ENCODE results near the gene RCBTB2. TPM values are rescaled to one million over a fixed set of nuclear protein-coding genes. Genes with fewer than 3 reads are reported as not detected.

Gene RCBTB2
- total RNA-seq, 1 donor from 2014 or later, result 21.6 TPM

DNA sequence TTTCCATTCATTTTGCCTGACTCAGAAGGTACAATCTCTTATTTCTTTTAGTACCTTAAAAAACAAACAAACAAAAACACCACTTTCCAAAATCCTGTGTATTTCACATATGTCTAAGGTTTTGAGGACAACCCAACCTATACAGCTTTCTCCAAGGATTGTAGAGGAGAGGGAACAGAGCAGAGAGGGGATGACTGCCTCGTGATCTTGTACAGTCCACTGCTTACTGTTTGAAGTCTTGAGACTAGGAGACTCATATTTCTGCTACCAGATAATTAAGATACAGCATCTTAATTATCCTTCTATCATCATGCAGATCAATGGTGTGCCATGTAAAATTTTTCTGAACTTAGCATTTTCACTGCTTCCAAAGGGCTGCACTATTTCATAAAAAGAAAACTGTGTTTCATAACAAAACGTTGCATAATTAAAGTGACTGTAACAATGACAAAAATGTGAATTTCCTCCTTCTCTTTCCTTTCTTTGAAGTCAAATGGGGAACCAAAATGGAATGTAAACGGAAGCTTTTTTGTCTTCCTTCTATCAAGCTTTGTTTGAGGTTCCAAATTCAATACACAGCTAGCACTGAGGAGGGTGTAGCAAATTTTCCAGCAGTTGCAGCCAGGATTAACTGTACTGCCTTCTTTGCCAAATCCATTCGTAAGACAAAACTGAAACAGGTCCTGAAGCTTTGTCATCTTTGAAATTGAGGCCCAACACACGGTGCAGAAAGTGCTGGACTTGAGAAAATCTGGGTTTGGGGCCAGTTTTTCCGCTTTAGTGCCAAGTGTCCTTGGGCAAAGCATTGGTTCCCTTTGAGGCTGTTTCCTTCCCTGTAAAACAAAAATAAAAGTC is 34.9 kb upstream of the RCBTB2 start:
- peaks cover 4% of the 10 kb centered on the region for H3K9me3 Mint-ChIP-seq
- H3K27me3 Mint-ChIP-seq (ENCODE audit: low read depth), result no peaks in the 10 kb centered on the region
- no peak overlapping the region for H3K4me3 Mint-ChIP-seq
- H3K36me3 Mint-ChIP-seq, result no peaks in the 10 kb centered on the region
- peak overlapping the region; percentile 79 for H3K27ac Mint-ChIP-seq
- H3K4me1 Mint-ChIP-seq, result peaks cover 32% of the 10 kb centered on the region
- TF ChIP-seq CTCF (IDR thresholded peaks at IDR 0.05; ENCODE audit: unreplicated experiment), result no peak
- DNase-seq (ENCODE audit: low spot score in 2 of 2, unreplicated experiment in 2 of 2), result no peak

- Mint-ChIP-seq H3K4me3 (no peak overlapping the region), H3K4me1 (peaks cover 19% of the 10 kb centered on the region), H3K9me3 (peaks cover 4% of the 10 kb centered on the region), H3K27me3 (ENCODE audit: low read depth) (no peaks in the 10 kb centered on the region), H3K36me3 (no peaks in the 10 kb centered on the region), H3K27ac (no peak overlapping the region)
- no peak for DNase-seq (ENCODE audit: low spot score in 2 of 2, unreplicated experiment in 2 of 2)
- TF ChIP-seq CTCF (IDR thresholded peaks at IDR 0.05; ENCODE audit: unreplicated experiment), result no peak
Measured at GRCh38 chr13:48564056-48564455, 31.2 kb upstream of the RCBTB2 start.

DNA sequence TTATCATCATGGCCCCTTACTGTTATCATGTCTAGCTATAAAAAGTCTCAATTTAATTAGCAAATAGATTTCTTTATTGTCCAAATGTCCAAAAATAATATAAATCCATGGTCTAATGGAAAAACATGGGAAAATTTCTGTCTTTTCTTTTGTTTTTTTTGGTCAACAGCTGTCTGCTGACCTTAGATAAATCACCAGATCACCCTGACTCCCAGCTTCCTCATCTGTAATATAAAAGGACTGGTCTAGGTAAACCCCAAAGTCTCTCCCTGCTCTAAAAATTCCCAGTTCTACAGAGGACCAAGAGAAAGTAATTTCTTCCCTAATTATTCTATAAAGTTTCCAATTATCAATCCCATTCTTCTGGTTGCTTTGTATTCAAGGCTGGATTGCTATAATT is 30.7 kb upstream of the RCBTB2 start:
- no peak overlapping the region for H3K4me3 Mint-ChIP-seq
- H3K9me3 Mint-ChIP-seq, result peaks cover 4% of the 10 kb centered on the region
- H3K27me3 Mint-ChIP-seq (ENCODE audit: low read depth), result no peaks in the 10 kb centered on the region
- peaks cover 19% of the 10 kb centered on the region for H3K4me1 Mint-ChIP-seq
- no peak for DNase-seq (ENCODE audit: low spot score in 2 of 2, unreplicated experiment in 2 of 2)
- H3K36me3 Mint-ChIP-seq, result no peaks in the 10 kb centered on the region
- no peak overlapping the region for H3K27ac Mint-ChIP-seq
- TF ChIP-seq CTCF (IDR thresholded peaks at IDR 0.05; ENCODE audit: unreplicated experiment), result no peak

- Mint-ChIP-seq H3K27ac (no peak overlapping the region), H3K36me3 (no peaks in the 10 kb centered on the region), H3K4me3 (no peak overlapping the region), H3K27me3 (ENCODE audit: low read depth) (no peaks in the 10 kb centered on the region), H3K9me3 (peaks cover 5% of the 10 kb centered on the region), H3K4me1 (peaks cover 8% of the 10 kb centered on the region)
- DNase-seq (ENCODE audit: low spot score in 2 of 2, unreplicated experiment in 2 of 2), result no peak
- no peak for TF ChIP-seq CTCF (IDR thresholded peaks at IDR 0.05; ENCODE audit: unreplicated experiment)
Measured at GRCh38 chr13:48562296-48563066, 29.6 kb upstream of the RCBTB2 start.

DNA sequence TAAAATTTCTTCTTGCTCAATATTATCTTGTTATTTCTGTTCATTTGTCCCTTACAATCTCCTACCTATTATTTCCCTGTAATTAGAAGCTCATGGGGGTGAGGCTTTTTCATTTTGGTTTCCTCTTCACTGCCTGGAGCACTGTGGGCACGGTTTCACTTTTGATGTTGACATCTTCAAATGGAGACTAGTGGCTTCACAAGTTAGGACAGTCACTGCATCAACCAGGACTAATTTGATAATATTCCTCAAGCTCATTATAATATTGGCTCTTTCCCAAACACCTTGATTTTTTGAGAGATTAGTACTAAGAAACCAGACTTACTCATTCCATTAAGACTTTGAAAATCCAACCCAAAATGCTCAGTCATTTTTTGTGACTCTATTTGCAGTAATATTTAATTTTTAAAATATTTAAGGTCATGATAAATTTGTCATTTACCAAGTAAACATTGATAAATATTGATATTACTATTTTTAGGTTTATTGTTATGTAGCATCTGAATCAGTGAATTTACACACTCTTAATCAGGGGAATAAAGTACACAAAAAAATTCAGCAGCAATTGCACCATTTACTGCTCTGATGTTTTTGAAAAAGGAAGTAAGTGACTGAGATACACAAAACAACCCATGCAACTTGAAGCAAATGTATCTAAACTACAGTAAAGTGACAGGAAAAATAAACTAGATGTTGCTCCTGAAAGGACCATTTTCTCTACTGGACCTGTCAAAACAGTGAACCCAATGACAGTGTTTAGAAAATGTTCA is 28.8 kb upstream of the RCBTB2 start:
- Mint-ChIP-seq H3K4me1 (peaks cover 5% of the 10 kb centered on the region), H3K4me3 (no peak overlapping the region), H3K27ac (no peak overlapping the region), H3K36me3 (no peaks in the 10 kb centered on the region), H3K9me3 (peaks cover 8% of the 10 kb centered on the region), H3K27me3 (ENCODE audit: low read depth) (no peaks in the 10 kb centered on the region)
- no peak for DNase-seq (ENCODE audit: low spot score in 2 of 2, unreplicated experiment in 2 of 2)
- TF ChIP-seq CTCF (IDR thresholded peaks at IDR 0.05; ENCODE audit: unreplicated experiment), result no peak

Measured in mesothelial cell of epicardium (in vitro differentiated cells).